HEK293T (cell line): ENCODE data around the gene FUT3.
"Not testable (repeated sequence)": the region's sequence is repeated elsewhere in the genome, so short reads cannot be mapped to it uniquely, and the experiment has no call there.

Experiments
- CTCF ChIA-PET: fragments of 350-600 bp; formaldehyde crosslinking; extraction: SDS; loops from one replicate; lab custom pipeline; 2021; ENCODE audit warnings: antibody characterized with exemption, inconsistent platforms; lab: Yijun Ruan, JAX
- POLR2A ChIA-PET: fragments of 350-600 bp; formaldehyde crosslinking; extraction: SDS; loops from one replicate; lab custom pipeline; 2020; ENCODE audit warnings: antibody characterized with exemption, inconsistent platforms; lab: Yijun Ruan, JAX
- DNase-seq: peaks from one replicate; pipeline ENCODE4 v3.0.0; 2012; ENCODE audit warnings: mixed read lengths; ENCODE audit errors: extremely low spot score
- ARNT ChIP-seq: fragments of 450-650 bp; IDR thresholded peaks from 2 replicates; pipeline ENCODE4 v1.6.1; 2017; ENCODE audit warnings: mild to moderate bottlenecking
- BHLHE40 ChIP-seq: fragments of 450-650 bp; IDR thresholded peaks from 2 replicates; pipeline ENCODE4 v1.6.1; 2016; ENCODE audit warnings: mild to moderate bottlenecking, moderate library complexity, borderline replicate concordance
- CTBP1 ChIP-seq: fragments of 450-650 bp; IDR thresholded peaks from 2 replicates; pipeline ENCODE4 v1.6.1; 2016; ENCODE audit warnings: borderline replicate concordance
- ELF4 ChIP-seq: fragments of 450-650 bp; IDR thresholded peaks from 2 replicates; pipeline ENCODE4 v1.6.1; 2017; ENCODE audit warnings: antibody characterized with exemption
- FOXA1 ChIP-seq: fragments of 450-650 bp; IDR thresholded peaks from 2 replicates; pipeline ENCODE4 v1.6.1; 2016; ENCODE audit warnings: mild to moderate bottlenecking
- FOXK2 ChIP-seq: fragments of 450-650 bp; IDR thresholded peaks from 2 replicates; pipeline ENCODE4 v1.6.1; 2016; ENCODE audit warnings: mild to moderate bottlenecking
- HDGF ChIP-seq: fragments of 450-650 bp; IDR thresholded peaks from 2 replicates; pipeline ENCODE4 v1.6.1; 2017; ENCODE audit warnings: antibody characterized with exemption, borderline replicate concordance
- L3MBTL2 ChIP-seq: fragments of 450-650 bp; conservative IDR thresholded peaks from 2 replicates; pipeline ENCODE4 v1.6.1; 2016; ENCODE audit warnings: mild to moderate bottlenecking
- LEF1 ChIP-seq: fragments of 450-650 bp; IDR thresholded peaks from 2 replicates; pipeline ENCODE4 v1.6.1; 2017; ENCODE audit warnings: mild to moderate bottlenecking, borderline replicate concordance
- NFRKB ChIP-seq: fragments of 450-650 bp; IDR thresholded peaks from 2 replicates; pipeline ENCODE4 v1.6.1; 2016; ENCODE audit warnings: mild to moderate bottlenecking, moderate library complexity
- PKNOX1 ChIP-seq: fragments of 450-650 bp; IDR thresholded peaks from 2 replicates; pipeline ENCODE4 v1.6.1; 2016
- SP1 ChIP-seq: fragments of 450-650 bp; IDR thresholded peaks from 2 replicates; pipeline ENCODE4 v1.6.1; 2017
- SUZ12 ChIP-seq: fragments of 450-650 bp; IDR thresholded peaks from 2 replicates; pipeline ENCODE4 v1.6.1; 2016; ENCODE audit warnings: mild to moderate bottlenecking
- TARDBP ChIP-seq: fragments of 450-650 bp; IDR thresholded peaks from 2 replicates; pipeline ENCODE4 v1.6.1; 2016
- ZNF384 ChIP-seq: fragments of 450-650 bp; IDR thresholded peaks from 2 replicates; pipeline ENCODE4 v1.6.1; 2016

The FUT3 gene

GRCh38 chr19:5891572-5891937, 40.3 kb upstream of the FUT3 start:
- POLR2A ChIA-PET, result interaction anchor here (0.7 to 3.3 kb wide), 3 partner anchors 12 to 173 kb away, joined by 3 to 17 read pairs (median 13); partner anchors contain the start of gene NDUFA11
- TF ChIP-seq PKNOX1, result no peak
- TF ChIP-seq BHLHE40, result no peak
- TF ChIP-seq L3MBTL2, result no peak
- TF ChIP-seq ELF4, result no peak
- TF ChIP-seq FOXK2, result no peak
- CTCF ChIA-PET, result interaction anchor here (0.7 to 4.2 kb wide), 3 partner anchors 12 to 87 kb away, joined by 3 to 22 read pairs (median 3); partner anchors contain the start of genes NDUFA11 and NRTN
- no peak for DNase-seq

- CTCF ChIA-PET, result interaction anchor here (4.2 kb wide), 1 partner anchor 86 kb away, joined by 22 read pairs; the partner anchor contains the start of gene NRTN
- TF ChIP-seq SP1, result no peak
- TF ChIP-seq FOXA1, result no peak
- TF ChIP-seq CTBP1, result no peak
- POLR2A ChIA-PET, result interaction anchor here (2.4 to 3.3 kb wide), 2 partner anchors 13 to 62 kb away, joined by 13 to 17 read pairs; partner anchors contain the start of gene NDUFA11
- no peak for DNase-seq
These were observed 38.9 kb upstream of the FUT3 start for GRCh38 chr19:5890099-5890498.

- TF ChIP-seq ZNF384 (peak; percentile 79), PKNOX1 (peak; percentile 55), TARDBP (no peak)
- ChIA-PET POLR2A (interaction anchor here (2.4 to 3.3 kb wide), 2 partner anchors 14 to 61 kb away, joined by 13 to 17 read pairs; partner anchors contain the start of gene NDUFA11), CTCF (interaction anchor here (4.2 kb wide), 1 partner anchor 85 kb away, joined by 22 read pairs; the partner anchor contains the start of gene NRTN)
- DNase-seq, result no peak
These were observed 38.2 kb upstream of the FUT3 start for GRCh38 chr19:5889288-5889971.

- ChIA-PET POLR2A (interaction anchor here (0.9 kb wide), 1 partner anchor 56 kb away, joined by 3 read pairs; no protein-coding TSS in a partner anchor), CTCF (interaction anchor here (0.8 kb wide), 1 partner anchor 20 kb away, joined by 3 read pairs; no protein-coding TSS in a partner anchor)
- DNase-seq, result not testable (repeated sequence)
These were observed 33.0 kb upstream of the FUT3 start for GRCh38 chr19:5884065-5884811.

- not testable (repeated sequence) for DNase-seq
- CTCF ChIA-PET, result interaction anchor here (0.6 to 0.8 kb wide), 2 partner anchors 21 to 129 kb away, joined by 3 read pairs; no protein-coding TSS in a partner anchor
- POLR2A ChIA-PET, result interaction anchor here (1.0 kb wide), 1 partner anchor 54 kb away, joined by 3 read pairs; no protein-coding TSS in a partner anchor
These were observed 32.1 kb upstream of the FUT3 start for GRCh38 chr19:5883157-5883873.

- ChIA-PET POLR2A (interaction anchor here (1.0 kb wide), 1 partner anchor 54 kb away, joined by 3 read pairs; no protein-coding TSS in a partner anchor), CTCF (no interaction called here)
- TF ChIP-seq TARDBP, result no peak
- no peak for TF ChIP-seq SP1
- no peak for TF ChIP-seq NFRKB
- TF ChIP-seq PKNOX1, result no peak
- no peak for TF ChIP-seq L3MBTL2
- TF ChIP-seq ELF4, result no peak
- no peak for TF ChIP-seq FOXK2
- TF ChIP-seq CTBP1, result no peak
- TF ChIP-seq HDGF, result no peak
- TF ChIP-seq ARNT, result no peak
- no peak for TF ChIP-seq FOXA1
- TF ChIP-seq SUZ12, result no peak
- TF ChIP-seq LEF1, result no peak
- no peak for TF ChIP-seq BHLHE40
- DNase-seq, result no peak
These were observed 31.2 kb upstream of the FUT3 start for GRCh38 chr19:5882421-5882968.
